NCI-H2227 treated with DMSO at 0.1 percent for 48 hours (cell line): Measurements from ENCODE around the gene PELI3.

Experiments used
- DNase-seq: peaks from one replicate; lab custom pipeline; 2025; lab: John Stamatoyannopoulos, UW

The PELI3 gene

DNA sequence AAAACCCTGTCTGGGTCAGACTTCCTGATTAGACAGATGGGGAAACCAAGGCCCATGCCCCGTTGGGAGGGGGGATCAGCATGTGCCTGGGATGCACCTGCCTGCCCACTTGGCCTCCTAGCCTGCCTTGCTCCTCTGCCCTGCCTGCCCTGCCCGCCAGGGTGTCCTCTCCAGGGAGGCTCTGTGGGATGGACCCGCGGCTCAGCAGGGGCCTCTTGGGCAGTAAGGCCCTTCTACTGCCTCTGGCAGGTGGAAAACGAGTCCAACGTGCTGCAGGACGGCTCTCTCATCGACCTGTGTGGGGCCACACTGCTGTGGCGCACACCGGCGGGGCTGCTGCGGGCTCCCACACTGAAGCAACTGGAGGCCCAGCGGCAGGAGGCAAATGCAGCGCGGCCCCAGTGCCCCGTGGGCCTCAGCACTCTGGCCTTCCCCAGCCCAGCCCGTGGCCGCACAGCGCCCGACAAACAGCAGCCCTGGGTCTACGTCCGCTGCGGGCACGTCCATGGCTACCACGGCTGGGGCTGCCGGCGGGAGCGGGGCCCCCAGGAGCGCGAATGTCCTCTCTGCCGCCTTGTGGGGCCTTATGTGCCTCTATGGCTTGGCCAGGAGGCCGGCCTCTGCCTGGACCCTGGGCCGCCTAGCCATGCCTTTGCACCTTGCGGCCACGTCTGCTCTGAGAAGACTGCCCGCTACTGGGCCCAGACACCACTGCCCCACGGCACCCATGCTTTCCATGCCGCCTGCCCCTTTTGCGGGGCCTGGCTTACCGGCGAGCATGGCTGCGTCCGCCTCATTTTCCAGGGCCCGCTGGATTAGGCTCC is 8.9 kb downstream of the PELI3 start:
- no peak for DNase-seq

DNA sequence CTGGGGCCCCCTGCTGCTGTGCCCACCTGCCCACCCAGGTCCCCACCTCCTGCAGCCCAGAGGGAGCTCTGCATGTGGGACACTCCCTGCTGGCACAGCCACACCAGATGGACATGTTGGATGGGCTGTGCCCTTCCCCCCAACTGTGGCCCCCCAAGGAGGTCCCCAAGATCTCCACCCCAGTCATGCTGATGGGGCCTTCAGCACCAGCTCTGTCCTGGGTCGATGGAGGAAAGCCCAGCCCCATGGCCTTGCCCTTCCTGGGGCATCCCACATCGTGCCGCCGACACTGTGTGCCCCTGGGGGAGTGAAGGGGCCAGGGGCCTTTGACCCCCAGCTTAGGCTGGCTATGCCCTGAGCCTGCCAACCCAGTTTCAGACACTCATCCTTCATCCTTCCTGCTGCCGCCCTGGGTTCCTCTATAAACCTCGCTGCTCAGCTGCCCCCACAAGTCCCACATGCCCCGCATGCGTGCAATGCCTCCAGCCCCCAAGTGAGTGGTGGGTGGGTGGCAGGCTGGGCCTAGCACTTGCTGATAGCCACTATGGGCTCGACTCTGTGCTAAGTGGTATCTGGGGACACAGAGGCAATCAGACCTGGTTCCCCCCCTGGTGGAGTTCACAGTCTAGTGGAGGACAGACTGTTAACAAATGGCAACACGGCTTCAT is 9.6 kb downstream of the PELI3 start:
- DNase-seq: no peak

DNA sequence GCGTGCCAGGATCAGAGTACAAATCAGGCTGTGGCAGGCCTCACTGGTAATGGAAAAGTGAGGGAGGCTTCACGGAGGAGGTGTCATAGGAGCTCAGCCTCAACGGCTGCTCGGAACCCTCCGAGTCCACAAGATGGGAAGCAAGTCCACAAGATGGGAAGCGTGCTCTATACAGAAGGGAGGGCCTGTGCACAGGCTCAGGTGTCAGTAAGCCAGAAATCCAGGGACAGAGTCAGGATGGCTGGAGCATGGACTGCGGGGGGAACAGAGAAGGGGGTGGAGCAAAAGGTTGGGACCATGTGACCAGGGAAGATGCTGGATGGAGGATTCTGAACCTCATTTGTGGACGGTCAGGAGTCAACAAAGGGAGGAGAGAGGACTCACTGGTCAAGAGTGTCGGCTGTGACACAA is 10.1 kb downstream of the PELI3 start:
- no peak for DNase-seq

DNA sequence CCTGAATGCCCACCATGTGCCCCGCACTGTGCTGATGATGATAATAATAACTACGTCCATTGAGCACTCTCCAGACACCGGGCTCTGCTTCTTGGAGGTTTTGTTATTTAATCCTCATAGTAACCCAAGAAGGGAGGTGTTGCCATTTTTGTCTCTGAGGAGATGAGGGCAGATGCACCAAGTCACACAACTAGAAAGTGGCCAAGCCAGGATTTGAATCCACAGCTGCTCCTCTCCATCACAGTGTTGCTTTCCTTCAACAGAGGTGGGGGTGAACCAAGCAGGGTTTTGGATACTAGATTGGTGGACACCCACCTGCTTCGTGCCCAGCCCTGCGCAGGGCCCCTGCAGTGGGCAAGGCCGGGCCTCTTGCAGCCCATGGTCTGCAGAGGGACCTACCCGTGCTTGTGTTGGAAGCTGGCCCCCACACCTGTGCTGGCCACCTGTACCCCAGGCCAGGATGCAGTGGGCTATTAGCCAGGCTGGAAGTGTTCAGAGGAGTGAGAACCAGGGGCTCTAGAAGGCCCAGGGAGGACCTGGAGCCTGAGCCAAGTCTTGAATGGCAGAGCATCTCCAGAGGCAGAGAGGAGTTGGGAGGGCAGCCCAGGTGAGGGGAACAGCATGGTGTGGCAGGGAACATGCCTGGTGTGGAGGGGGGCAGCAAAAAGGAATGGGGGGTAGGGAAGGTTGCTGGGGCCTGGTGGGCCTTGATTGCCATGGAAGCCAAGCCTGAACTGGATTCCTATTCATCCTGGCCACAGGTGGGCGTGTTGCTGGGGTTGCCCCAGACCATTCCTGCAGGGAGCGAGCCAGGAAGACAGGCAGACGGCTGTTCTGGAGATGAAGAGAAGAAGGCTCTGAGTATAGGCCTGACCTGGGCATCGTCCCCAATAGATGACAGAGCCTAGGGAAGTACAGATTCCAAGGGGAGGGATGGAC is 10.8 kb downstream of the PELI3 start:
- no peak for DNase-seq

DNA sequence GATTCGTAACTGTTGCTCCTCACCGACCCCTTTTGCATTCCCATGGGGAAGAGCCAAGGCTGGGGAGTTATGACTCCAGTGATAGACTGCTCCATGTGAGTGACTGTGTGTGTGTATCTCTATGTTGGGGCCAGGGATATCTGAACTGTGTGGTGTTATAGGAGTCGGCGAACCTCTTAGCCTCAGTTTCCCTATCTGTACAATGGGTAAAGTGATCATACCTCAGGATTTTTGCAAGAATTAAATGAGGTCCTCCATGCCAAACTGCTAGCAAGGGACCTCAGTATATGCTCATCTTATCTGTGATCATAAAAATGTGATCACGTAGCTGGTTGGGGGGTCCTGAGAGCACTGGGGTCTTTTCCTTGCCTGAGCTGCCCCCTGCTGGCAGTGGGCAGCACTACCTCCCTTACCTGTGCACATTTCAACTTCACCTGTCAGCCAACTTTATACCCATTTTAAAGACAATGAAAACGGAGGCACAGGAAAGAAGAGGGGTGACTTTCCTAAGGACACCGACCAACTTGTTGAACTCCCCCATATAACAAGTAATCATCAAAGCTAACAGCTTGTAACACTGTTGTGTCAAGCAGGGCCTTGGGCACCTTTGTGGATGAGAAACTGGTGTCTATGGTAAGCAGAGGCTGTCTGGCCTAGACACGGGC is 12.2 kb downstream of the PELI3 start:
- peak; percentile 13 for DNase-seq

DNA sequence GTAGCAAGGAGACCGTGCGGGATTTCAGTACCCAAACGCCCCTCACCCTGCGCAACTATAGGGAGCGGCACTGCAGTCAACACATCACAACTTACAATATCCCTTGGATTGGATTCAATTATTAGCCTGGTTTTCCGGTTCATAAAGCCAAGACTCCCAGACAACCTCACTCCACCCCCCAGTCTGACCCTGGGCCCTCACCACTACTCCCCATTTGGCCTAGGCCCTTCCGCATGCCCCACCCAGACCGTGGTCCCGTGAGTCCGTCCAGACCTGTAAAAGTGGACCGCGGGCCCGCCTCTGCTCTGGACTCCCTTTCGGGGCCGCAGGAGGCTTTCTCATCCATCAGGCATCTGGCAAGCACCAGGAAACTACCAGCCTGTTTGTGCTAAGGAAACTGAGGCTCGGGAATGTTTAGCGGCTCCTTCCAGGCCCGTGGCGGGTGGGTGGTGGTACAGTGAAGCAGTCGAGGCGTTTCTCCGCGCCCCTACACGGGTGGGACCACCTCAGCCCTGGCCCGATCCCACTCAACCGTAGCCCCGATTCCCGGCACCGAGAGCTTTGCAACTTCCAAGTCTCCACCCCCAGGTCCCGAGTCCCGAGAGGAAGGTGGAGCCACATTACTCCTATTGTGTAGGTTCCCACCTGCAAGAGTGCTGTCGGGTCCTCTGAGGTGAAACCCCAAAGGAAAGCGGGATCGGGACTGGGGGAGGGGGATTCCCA is 12.8 kb downstream of the PELI3 start:
- DNase-seq: no peak

DNA sequence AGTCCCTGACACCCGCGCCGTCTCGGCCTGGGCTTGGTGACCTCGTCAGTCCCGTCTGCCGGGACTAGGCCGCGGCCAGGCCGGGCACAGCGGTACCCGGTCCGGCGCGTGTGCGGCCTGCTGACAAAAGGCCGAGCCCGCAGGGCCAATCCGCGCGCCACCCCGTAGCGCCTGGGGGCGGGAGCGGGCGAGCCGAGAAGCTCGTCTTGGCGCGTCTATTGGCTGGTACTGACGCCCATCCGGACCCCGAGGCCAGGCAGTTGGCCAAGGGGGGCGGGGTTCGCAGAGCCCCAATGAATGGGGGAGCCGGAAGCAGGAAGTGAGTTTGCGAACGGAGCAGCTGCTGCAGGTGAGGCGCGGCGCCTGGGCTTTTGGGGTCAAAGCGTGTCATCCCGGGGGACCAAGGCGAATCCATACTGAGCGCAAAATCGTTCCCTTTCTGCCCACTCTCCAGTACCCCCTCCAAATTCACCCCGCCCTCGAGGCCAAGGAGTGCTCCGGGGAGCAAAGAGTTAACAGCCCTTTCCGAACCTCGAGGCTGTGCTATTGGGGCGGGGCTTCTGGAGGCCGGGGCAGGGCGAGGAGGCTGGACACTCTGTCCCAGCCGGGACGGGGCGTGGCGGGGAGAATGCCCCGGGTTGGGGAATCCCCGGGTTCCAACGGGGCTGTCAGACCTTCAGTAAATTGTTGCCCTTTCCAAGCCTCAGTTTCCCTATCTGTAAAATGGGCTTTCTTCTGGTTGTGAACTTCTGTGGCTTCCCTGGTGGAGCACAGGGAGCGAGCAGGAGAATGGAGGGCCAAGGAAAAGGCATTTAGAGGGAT is 13.6 kb downstream of the PELI3 start, which contains the start of gene DPP3:
Gene DPP3 (plus strand): TSS at position 318 of the 822 bp plus-strand sequence. CDS start 1,767 bp downstream, outside the sequence.
- peak; percentile 97 for DNase-seq

DNA sequence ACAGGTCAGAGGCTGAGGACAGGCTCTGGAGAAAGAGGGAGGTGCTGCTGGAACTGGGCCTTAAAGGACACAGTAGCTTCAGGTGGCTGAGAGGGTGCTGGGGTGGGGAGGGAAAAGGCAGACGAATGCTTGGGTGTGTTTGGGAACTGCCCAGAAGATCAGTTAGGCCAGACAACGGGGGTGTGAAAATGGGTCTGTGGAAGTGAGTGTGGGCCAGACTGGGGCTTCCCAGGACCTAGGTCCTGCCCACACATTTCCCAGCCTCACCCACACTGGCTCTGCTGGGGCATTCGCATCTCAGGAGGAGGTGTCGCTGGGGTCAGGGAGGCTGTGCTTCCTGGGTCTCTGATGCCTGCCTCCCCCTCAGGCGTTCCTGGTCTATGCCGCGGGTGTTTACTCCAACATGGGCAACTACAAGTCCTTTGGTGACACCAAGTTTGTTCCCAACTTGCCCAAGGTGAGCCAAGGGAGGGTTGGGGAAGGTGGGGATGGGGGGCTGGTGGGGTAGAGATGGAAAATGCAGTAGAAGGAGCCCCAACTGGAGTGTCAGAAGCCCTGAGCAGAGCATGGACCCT is 18.2 kb downstream of the PELI3 start:
- DNase-seq: no peak

DNA sequence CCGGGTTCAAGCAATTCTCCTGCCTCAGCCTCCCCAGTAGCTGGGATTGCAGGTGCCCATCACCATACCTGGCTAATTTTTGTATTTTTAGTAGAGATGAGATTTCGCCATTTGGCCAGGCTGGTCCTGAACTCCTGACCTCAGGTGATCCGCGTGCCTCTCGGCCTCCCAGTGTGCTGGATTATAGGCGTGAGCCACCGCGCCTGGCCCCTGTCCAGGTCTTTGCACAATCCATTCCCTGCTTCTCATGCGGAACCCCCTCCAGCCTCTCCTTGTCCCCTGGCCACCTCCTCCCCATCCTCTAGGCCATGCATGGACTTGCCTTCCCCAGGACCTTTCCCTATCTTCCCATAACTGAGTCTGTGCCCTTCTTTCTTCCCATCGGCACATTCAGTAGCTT is 22.3 kb downstream of the PELI3 start:
- no peak for DNase-seq

DNA sequence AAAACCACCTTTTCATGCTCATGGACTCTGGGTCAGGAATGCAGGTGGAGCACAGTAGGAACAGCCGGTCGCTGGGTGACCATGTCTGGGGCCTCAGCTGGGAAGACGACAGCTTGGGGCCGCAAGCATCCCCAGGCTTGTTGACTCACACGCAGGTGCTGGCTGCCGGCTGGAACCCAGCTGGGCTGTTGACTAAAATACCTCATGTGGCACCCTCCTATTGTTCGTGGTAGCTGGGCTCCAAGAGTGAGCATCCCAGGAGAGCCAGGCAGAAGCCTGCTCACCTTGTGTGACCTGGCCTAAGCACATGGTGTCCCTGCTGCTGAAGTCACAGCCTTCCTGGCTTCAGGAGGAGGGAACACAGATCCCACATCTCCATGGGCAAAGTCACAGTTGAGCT is 22.9 kb downstream of the PELI3 start:
- DNase-seq: no peak

DNA sequence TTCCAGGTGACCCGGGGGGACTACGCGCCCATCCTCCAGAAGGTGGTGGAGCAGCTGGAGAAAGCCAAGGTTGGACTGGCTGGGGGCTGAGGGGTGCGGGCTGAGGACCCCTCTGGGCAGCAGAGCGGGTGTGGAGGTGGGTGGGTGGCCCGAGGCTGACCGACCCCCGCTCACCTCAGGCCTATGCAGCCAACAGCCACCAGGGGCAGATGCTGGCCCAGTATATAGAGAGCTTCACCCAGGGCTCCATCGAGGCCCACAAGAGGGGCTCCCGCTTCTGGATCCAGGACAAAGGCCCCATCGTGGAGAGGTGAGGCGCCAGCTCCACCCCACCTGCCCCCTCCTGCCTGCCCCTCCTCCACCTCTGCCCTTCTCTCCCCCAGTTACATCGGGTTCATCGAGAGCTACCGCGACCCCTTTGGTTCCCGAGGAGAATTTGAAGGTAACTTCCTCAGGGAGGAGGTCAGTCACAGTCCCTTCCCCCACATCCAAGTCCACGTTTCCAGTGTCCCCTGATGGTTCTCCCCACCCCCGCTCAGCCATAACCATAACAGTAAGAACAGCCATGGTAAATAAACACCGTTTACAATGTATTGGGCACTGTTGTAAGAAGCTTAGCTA is 24.7 kb downstream of the PELI3 start:
- no peak for DNase-seq

DNA sequence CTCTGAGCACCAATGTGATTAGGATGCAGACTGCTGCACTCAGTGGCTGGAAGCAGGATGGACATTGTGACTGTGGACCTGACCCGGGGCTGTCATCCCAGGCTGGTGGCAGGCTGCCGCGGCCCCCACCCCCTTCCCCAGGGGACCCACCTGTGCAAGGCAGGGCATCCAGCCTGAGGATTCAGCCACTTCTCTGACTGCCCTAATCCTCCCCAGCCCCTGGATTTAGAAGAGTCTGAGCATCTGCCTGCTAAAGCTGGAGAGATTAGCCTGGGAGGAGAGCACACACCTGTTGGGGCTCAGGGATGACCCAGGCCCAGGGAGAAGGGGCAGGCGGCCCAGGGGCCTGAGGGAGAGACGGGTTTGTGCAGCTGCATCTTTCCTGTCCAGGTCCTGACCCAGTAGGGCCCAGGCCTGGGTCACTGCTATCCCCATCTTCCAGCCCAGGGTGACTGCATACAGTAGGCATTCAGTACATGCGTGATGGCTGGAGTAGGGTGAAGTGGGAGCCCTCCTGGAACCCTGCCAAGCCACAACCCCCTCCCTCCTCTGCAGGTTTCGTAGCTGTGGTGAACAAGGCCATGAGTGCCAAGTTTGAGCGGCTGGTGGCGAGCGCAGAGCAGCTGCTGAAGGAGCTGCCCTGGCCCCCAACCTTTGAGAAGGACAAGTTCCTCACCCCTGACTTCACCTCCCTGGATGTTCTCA is 25.6 kb downstream of the PELI3 start:
- DNase-seq: no peak

DNA sequence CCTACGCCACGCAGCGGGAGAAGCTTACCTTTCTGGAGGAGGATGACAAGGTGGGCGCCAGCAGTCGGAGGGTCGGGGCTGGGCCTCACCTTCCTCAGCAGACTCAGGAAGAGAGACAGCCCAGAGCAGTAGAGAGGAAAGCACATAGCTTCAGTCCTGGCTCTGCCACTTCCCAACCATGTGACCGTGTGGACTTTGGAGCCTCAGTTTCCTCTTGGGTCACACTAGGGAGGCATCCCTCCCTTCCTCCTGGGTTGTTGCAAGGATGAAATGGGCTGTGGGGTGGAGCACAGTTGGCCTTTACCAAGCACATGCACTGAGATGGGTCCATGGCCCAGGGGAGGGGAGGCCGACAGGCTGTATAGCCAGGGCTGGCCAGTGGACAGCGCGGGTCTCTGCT is 26.4 kb downstream of the PELI3 start:
- no peak for DNase-seq

DNA sequence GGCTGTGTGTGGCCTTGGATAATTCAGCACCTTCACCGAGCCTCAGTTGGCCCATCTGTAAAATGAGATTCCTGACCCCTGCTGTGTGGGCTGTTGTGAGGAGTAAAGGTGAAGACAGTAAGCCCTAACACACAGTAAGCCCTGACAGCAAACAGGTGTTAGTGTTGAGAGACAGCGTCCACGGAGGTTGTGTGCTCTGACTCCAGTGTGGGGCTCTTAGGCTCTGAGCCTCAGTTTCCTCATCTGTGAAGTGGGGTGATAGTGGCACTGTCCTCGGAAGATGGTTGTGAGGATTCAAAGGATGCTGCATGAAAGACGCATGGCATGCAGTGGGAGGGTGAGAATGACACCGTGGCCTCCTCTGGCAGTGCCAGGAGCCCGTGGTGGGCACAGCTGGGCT is 27.8 kb downstream of the PELI3 start:
- DNase-seq: no peak

DNA sequence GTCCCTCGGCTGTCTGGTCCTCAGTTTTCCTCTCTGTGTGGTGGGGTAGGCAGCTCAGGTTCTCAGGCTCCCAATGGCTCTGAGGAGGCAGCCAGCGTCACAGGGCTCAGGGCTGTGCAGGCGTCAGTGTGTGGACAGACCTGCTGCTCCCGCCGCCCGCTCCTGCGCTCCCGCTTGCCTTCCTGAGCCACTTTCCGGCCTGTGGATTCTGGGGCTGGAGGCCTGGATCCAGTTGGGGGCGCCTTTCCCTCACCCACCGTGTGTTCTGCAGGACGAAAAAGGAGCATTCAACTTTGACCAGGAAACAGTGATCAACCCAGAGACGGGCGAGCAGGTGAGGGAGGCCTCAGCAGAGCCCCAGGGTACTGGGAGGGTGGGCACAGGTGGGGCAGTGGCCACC is 28.2 kb downstream of the PELI3 start:
- no peak for DNase-seq

DNA sequence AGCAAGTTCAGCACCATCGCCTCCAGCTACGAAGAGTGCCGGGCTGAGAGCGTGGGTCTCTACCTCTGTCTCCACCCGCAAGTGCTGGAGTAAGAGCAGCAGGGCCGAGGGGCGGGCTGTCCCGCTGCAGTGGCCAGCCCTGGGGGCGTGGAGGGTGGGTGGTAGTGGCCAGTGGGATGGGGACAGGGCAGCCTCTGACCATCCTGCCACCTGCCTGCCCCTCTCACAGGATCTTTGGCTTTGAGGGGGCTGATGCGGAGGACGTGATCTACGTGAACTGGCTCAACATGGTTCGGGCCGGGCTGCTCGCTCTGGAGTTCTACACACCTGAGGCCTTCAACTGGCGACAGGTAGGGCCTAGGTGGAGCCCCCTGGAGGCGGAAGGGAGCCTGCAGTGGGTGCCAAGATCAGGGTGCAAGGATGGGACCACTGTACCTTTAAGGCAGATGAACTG is 28.7 kb downstream of the PELI3 start:
- no peak for DNase-seq

DNA sequence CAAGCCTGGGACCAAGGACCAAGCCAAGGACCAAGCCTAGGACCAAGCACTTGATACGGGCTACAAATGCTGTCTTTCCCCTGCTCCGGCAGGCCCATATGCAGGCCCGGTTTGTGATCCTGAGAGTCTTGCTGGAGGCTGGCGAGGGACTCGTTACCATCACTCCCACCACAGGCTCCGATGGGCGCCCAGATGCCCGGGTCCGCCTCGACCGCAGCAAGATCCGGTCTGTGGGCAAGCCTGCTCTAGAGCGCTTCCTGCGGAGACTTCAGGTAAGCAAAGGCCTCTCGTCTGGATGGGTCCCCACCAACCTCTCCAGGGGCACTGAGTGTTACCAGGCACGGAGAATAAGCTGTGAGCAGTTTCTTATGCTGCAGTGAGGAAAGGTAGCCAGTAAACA is 30.5 kb downstream of the PELI3 start:
- no peak for DNase-seq

DNA sequence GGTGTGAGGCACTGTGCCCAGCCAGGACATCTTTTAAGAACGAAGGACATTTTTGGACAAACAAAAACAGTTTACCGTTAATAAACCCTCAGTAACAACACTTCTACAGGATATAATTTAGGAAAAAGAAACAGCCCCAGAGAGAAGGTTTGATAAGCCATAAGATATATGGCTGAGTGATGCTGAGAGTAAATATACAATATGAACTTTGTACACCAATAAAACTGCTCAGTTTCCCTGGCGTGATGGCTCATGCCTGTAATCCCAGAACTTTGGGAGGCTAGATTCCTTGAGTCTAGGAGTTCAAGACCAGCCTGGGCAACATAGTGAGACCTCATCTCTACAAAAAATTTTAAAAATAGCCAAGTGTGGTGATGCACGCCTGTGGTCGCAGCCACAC is 31.8 kb downstream of the PELI3 start:
- DNase-seq: no peak
